ENCODE results near the gene CELA1. TPM values are rescaled to one million over a fixed set of nuclear protein-coding genes. Genes with fewer than 3 reads are reported as not detected.
"Not testable (repeated sequence)": the region's sequence is repeated elsewhere in the genome, so short reads cannot be mapped to it uniquely, and the experiment has no call there.

CELA1 gene
- total and polyA plus RNA-seq, 7 donors: not detected

GRCh38 chr12:51341251-51342007 is 5.0 kb downstream of the CELA1 start:
- Histone ChIP-seq H3K4me1 (no peaks in the 10 kb centered on the region), H3K27ac (no peak overlapping the region), H3K9me3 (no peaks in the 10 kb centered on the region), H3K4me3 (peak overlapping the region; percentile 48), H3K27me3 (ENCODE audit: insufficient read depth in 3 of 3, low read length in 2 of 3) (no peaks in the 10 kb centered on the region), H3K36me3 (ENCODE audit: insufficient read depth in 1 of 2, low read depth in 1 of 2) (no peaks in the 10 kb centered on the region)
- 24 to 32% (median 24%) methylated on average over 9 of the region's 9 CpGs for WGBS, 3 donors
- peak; percentile 97 for TF ChIP-seq CTCF (IDR thresholded peaks at IDR 0.05)
- DNase-seq (peak; percentile 41 to 73), ATAC-seq (peak; percentile 80 to 96 (median 88))
- intact Hi-C loops (cut with DNase I): loop anchor here (2.0 to 10.0 kb wide), 4 partner anchors 74 to 577 kb away; partner anchors contain the start of gene ATF1 (in 1 of the 2)

- TF ChIP-seq CTCF (IDR thresholded peaks at IDR 0.05): no peak
- DNase-seq (no peak), ATAC-seq (no peak)
- Histone ChIP-seq H3K9me3 (no peaks in the 10 kb centered on the region), H3K36me3 (ENCODE audit: insufficient read depth in 1 of 2, low read depth in 1 of 2) (no peaks in the 10 kb centered on the region), H3K27me3 (ENCODE audit: insufficient read depth in 3 of 3, low read length in 2 of 3) (no peaks in the 10 kb centered on the region), H3K4me1 (no peaks in the 10 kb centered on the region), H3K27ac (no peak overlapping the region), H3K4me3 (no peak overlapping the region)
- 73 to 81% (median 80%) methylated on average over 6 of the region's 6 CpGs for WGBS, 3 donors
- intact Hi-C loops (cut with DNase I): loop anchor here (2.0 to 10.0 kb wide), 4 partner anchors 72 to 575 kb away; partner anchors contain the start of gene ATF1 (in 1 of the 2)
These were observed 6.7 kb downstream of the CELA1 start for GRCh38 chr12:51339750-51340149.

- H3K9me3 ChIP-seq; H3K27ac ChIP-seq; H3K27me3 ChIP-seq (ENCODE audit: insufficient read depth in 3 of 3, low read length in 2 of 3); DNase-seq; H3K4me3 ChIP-seq; H3K4me1 ChIP-seq; H3K36me3 ChIP-seq (ENCODE audit: insufficient read depth in 1 of 2, low read depth in 1 of 2); intact Hi-C loops (cut with DNase I); ATAC-seq: not testable (repeated sequence)
These were observed 9.1 kb downstream of the CELA1 start for GRCh38 chr12:51337336-51337735.

GRCh38 chr12:51335931-51336330 is 10.5 kb downstream of the CELA1 start:
- H3K27ac ChIP-seq: no peak overlapping the region
- H3K4me3 ChIP-seq: no peak overlapping the region
- intact Hi-C loops (cut with DNase I): no loop called here
- WGBS, 3 donors: 74 to 84% (median 80%) methylated on average over 2 of the region's 2 CpGs
- H3K4me1 ChIP-seq: no peaks in the 10 kb centered on the region
- DNase-seq: no peak
- H3K9me3 ChIP-seq: no peaks in the 10 kb centered on the region
- TF ChIP-seq CTCF (IDR thresholded peaks at IDR 0.05): no peak
- ATAC-seq: no peak
- H3K36me3 ChIP-seq (ENCODE audit: insufficient read depth in 1 of 2, low read depth in 1 of 2): no peaks in the 10 kb centered on the region
- no peaks in the 10 kb centered on the region for H3K27me3 ChIP-seq (ENCODE audit: insufficient read depth in 3 of 3, low read length in 2 of 3)

GRCh38 chr12:51334764-51335163 is 11.7 kb downstream of the CELA1 start:
- H3K9me3 ChIP-seq: no peaks in the 10 kb centered on the region
- ATAC-seq (no peak), DNase-seq (no peak)
- no peaks in the 10 kb centered on the region for H3K27me3 ChIP-seq (ENCODE audit: insufficient read depth in 3 of 3, low read length in 2 of 3)
- no peaks in the 10 kb centered on the region for H3K4me1 ChIP-seq
- intact Hi-C loops (cut with DNase I): no loop called here
- 62 to 71% (median 64%) methylated on average over 4 of the region's 4 CpGs for WGBS, 3 donors
- no peak overlapping the region for H3K27ac ChIP-seq
- no peak overlapping the region for H3K4me3 ChIP-seq
- no peaks in the 10 kb centered on the region for H3K36me3 ChIP-seq (ENCODE audit: insufficient read depth in 1 of 2, low read depth in 1 of 2)
- TF ChIP-seq CTCF (IDR thresholded peaks at IDR 0.05): no peak
